ENCODE measurements around the gene ATP2A3. TPM values are rescaled to one million over a fixed set of nuclear protein-coding genes. Genes with fewer than 3 reads are reported as not detected.

ATP2A3 gene
- total RNA-seq, 1 experiment from 2014 or later, result 13.3 TPM

DNA sequence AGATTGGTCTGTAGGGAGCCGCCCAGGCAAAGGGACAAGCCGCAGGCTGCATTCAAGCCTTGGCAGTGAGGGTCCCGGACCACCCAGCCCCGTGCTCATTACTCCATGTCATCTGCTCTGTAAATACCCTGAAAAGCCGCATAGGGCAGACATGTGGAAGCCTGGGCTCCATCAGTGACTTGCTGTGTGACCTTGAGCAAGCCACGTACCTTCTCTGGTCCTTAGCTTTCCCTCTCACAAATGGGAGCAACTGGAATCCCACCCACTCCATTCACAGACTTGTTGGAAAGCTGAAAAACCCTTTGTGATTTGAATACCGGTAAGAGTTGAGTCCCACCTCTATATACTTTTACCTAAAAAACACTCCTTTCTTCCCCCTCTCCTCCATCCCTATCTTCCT is 83.3 kb downstream of the ATP2A3 start:
- 0 out of 2 replicates have a peak, but pooled peaks cover 2% of the 10 kb centered on the region for H3K27me3 Mint-ChIP-seq (ENCODE audit: low read depth)
- H3K4me1 Mint-ChIP-seq, result peaks cover 6 to 13% of the 10 kb centered on the region in 2 experiments; a peak in 3 of 4 replicates
- no peak overlapping the region for H3K4ac ChIP-seq (ENCODE audit: low read depth, low read length)
- H3K56ac ChIP-seq (ENCODE audit: insufficient read length, low read depth, low read length), result no peak overlapping the region
- no peak overlapping the region for H2BK5ac ChIP-seq (ENCODE audit: insufficient read length, low read length)
- no peak overlapping the region for H4K5ac ChIP-seq (ENCODE audit: insufficient read length, low read depth, low read length)
- H3K4me3 Mint-ChIP-seq, result no peak overlapping the region; a peak in 1 of 5 replicates
- no peak overlapping the region for H3K23ac ChIP-seq (ENCODE audit: insufficient read length, low read depth, low read length)
- H3K18ac ChIP-seq (ENCODE audit: insufficient read length, low read depth, low read length), result no peak overlapping the region
- H2BK12ac ChIP-seq (ENCODE audit: insufficient read length, low read depth, low read length), result no peak overlapping the region
- no peak overlapping the region for H3K14ac ChIP-seq (ENCODE audit: insufficient read depth, low read length)
- H3K79me2 ChIP-seq (ENCODE audit: insufficient read depth, low read length), result no peaks in the 10 kb centered on the region
- no peak overlapping the region for H4K8ac ChIP-seq (replicated peaks; ENCODE audit: insufficient read length, low read depth, low read length)
- H3T11ph ChIP-seq (ENCODE audit: low read length), result no peak overlapping the region
- H3K27ac Mint-ChIP-seq, result no peak overlapping the region
- no peaks in the 10 kb centered on the region for H3K9me3 ChIP-seq (ENCODE audit: control insufficient read depth, low read depth, low read length)
- no peaks in the 10 kb centered on the region for H3K27me3 ChIP-seq (ENCODE audit: insufficient read depth, low read length)
- H3K4me2 ChIP-seq (ENCODE audit: insufficient read depth, insufficient read length, low read length), result no peak overlapping the region
- no peak for DNase-seq
- H3K27ac ChIP-seq (ENCODE audit: insufficient read length, low read depth, low read length), result no peak overlapping the region
- no peaks in the 10 kb centered on the region for H3K9me3 Mint-ChIP-seq
- TF ChIP-seq, protein P1, sequence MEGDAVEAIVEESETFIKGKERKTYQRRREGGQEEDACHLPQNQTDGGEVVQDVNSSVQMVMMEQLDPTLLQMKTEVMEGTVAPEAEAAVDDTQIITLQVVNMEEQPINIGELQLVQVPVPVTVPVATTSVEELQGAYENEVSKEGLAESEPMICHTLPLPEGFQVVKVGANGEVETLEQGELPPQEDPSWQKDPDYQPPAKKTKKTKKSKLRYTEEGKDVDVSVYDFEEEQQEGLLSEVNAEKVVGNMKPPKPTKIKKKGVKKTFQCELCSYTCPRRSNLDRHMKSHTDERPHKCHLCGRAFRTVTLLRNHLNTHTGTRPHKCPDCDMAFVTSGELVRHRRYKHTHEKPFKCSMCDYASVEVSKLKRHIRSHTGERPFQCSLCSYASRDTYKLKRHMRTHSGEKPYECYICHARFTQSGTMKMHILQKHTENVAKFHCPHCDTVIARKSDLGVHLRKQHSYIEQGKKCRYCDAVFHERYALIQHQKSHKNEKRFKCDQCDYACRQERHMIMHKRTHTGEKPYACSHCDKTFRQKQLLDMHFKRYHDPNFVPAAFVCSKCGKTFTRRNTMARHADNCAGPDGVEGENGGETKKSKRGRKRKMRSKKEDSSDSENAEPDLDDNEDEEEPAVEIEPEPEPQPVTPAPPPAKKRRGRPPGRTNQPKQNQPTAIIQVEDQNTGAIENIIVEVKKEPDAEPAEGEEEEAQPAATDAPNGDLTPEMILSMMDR (conservative IDR thresholded peaks at IDR 0.05), result no peak
- no peak overlapping the region for H2BK15ac ChIP-seq (ENCODE audit: low read depth, low read length)
- no peak overlapping the region for H2BK120ac ChIP-seq (ENCODE audit: low read depth, low read length, poor library complexity, severe bottlenecking)
- no peaks in the 10 kb centered on the region for H3K4me1 ChIP-seq (ENCODE audit: insufficient read depth, low read length)
- no peaks in the 10 kb centered on the region for H4K20me1 ChIP-seq (ENCODE audit: control insufficient read depth, insufficient read depth, insufficient read length)
- H2AK5ac ChIP-seq (ENCODE audit: insufficient read length, low read length), result no peak overlapping the region
- WGBS (ENCODE audit: extremely low coverage, insufficient read length, low lambda C conversion rate), result no CpG with 5 or more reads among the region's 7 CpGs
- no peaks in the 10 kb centered on the region for H3K23me2 ChIP-seq (ENCODE audit: insufficient read length, low read depth, low read length, poor library complexity, severe bottlenecking)
- H3K36me3 Mint-ChIP-seq (ENCODE audit: insufficient read depth in 1 of 3, low read depth in 3 of 3), result peaks cover 1 to 12% (median 4%) of the 10 kb centered on the region in 3 experiments; a peak in 6 of 7 replicates
- no peak overlapping the region for H3K9ac ChIP-seq (ENCODE audit: extremely low read depth, insufficient read length, low read length)
- H3K79me1 ChIP-seq (ENCODE audit: insufficient read depth, low read depth, low read length, poor library complexity, severe bottlenecking), result no peaks in the 10 kb centered on the region
- H2AFZ ChIP-seq (ENCODE audit: low read length), result no peak overlapping the region
- no peak overlapping the region for H2BK20ac ChIP-seq (ENCODE audit: low read depth, low read length, poor library complexity, severe bottlenecking)
- H4K91ac ChIP-seq (ENCODE audit: insufficient read length, low read depth, low read length), result no peak overlapping the region

Measured in H9 (cell line).